ENCODE data around the gene SPOCK1. TPM values are rescaled to one million over a fixed set of nuclear protein-coding genes. Genes with fewer than 3 reads are reported as not detected.

Gene SPOCK1
- polyA plus RNA-seq, 1 experiment: 76.0 TPM

GRCh38 chr5:137023371-137023770 is 475.8 kb downstream of the SPOCK1 start:
- TF ChIP-seq CTCF (IDR thresholded peaks at IDR 0.05; ENCODE audit: low read depth, low read length): no peak
- DNase-seq (ENCODE audit: low read depth, low spot score): no peak
- H3K4me3 ChIP-seq (ENCODE audit: low read depth, low read length): no peak overlapping the region
- H3K27me3 ChIP-seq (ENCODE audit: control insufficient read depth, insufficient read depth, low read length): no peaks in the 10 kb centered on the region
- POLR2A ChIA-PET: no interaction called here
- H3K27ac ChIP-seq (ENCODE audit: low read depth, low read length): no peak overlapping the region
- CTCF ChIA-PET: no interaction called here
- no peaks in the 10 kb centered on the region; the same call in 1 of the 2 replicates for H3K9me3 ChIP-seq (ENCODE audit: control insufficient read depth, insufficient read depth, low read length)

GRCh38 chr5:137022725-137023124 is 476.4 kb downstream of the SPOCK1 start:
- Histone ChIP-seq H3K9me3 (ENCODE audit: control insufficient read depth, insufficient read depth, low read length) (no peaks in the 10 kb centered on the region; the same call in 1 of the 2 replicates), H3K4me3 (ENCODE audit: low read depth, low read length) (no peak overlapping the region), H3K27ac (ENCODE audit: low read depth, low read length) (no peak overlapping the region), H3K27me3 (ENCODE audit: control insufficient read depth, insufficient read depth, low read length) (no peaks in the 10 kb centered on the region)
- CTCF ChIA-PET: no interaction called here
- no peak for TF ChIP-seq CTCF (IDR thresholded peaks at IDR 0.05; ENCODE audit: low read depth, low read length)
- no peak for DNase-seq (ENCODE audit: low read depth, low spot score)
- POLR2A ChIA-PET: no interaction called here

- ChIA-PET CTCF (no interaction called here), POLR2A (no interaction called here)
- no peak for DNase-seq (ENCODE audit: low read depth, low spot score)
- Histone ChIP-seq H3K27ac (ENCODE audit: low read depth, low read length) (no peak overlapping the region), H3K9me3 (ENCODE audit: control insufficient read depth, insufficient read depth, low read length) (no peaks in the 10 kb centered on the region), H3K27me3 (ENCODE audit: control insufficient read depth, insufficient read depth, low read length) (no peaks in the 10 kb centered on the region), H3K4me3 (ENCODE audit: low read depth, low read length) (no peak overlapping the region)
- no peak for TF ChIP-seq CTCF (IDR thresholded peaks at IDR 0.05; ENCODE audit: low read depth, low read length)
Measured at GRCh38 chr5:137022043-137022442, 477.1 kb downstream of the SPOCK1 start.

- no peak for TF ChIP-seq CTCF (IDR thresholded peaks at IDR 0.05; ENCODE audit: low read depth, low read length)
- Histone ChIP-seq H3K27me3 (ENCODE audit: control insufficient read depth, insufficient read depth, low read length) (no peaks in the 10 kb centered on the region), H3K27ac (ENCODE audit: low read depth, low read length) (no peak overlapping the region), H3K4me3 (ENCODE audit: low read depth, low read length) (no peak overlapping the region), H3K9me3 (ENCODE audit: control insufficient read depth, insufficient read depth, low read length) (no peaks in the 10 kb centered on the region; the same call in 1 of the 2 replicates)
- no peak for DNase-seq (ENCODE audit: low read depth, low spot score)
- ChIA-PET CTCF (no interaction called here), POLR2A (no interaction called here)
Measured at GRCh38 chr5:137019229-137019628, 479.9 kb downstream of the SPOCK1 start.

GRCh38 chr5:137016783-137017324 is 482.3 kb downstream of the SPOCK1 start:
- H3K27ac ChIP-seq (ENCODE audit: low read depth, low read length): no peak overlapping the region
- ChIA-PET CTCF (interaction anchor here (0.7 kb wide), 1 partner anchor 303 kb away, joined by 3 read pairs; no protein-coding TSS in a partner anchor), POLR2A (no interaction called here)
- no peak for TF ChIP-seq CTCF (IDR thresholded peaks at IDR 0.05; ENCODE audit: low read depth, low read length)
- H3K9me3 ChIP-seq (ENCODE audit: control insufficient read depth, insufficient read depth, low read length): no peaks in the 10 kb centered on the region; the same call in 1 of the 2 replicates
- no peak for DNase-seq (ENCODE audit: low read depth, low spot score)
- H3K4me3 ChIP-seq (ENCODE audit: low read depth, low read length): no peak overlapping the region
- H3K27me3 ChIP-seq (ENCODE audit: control insufficient read depth, insufficient read depth, low read length): no peaks in the 10 kb centered on the region

All from AG04450 (cell line).